NK-92 (cell line): ENCODE data around the gene ZBP1.

Experiments used
- DNase-seq: peaks from one replicate; lab custom pipeline; 2025; ENCODE audit not compliant: unreplicated experiment; lab: John Stamatoyannopoulos, UW

ZBP1 gene

GRCh38 chr20:57601211-57601570, 19.0 kb downstream of the ZBP1 start:
- DNase-seq, result no peak

DNA sequence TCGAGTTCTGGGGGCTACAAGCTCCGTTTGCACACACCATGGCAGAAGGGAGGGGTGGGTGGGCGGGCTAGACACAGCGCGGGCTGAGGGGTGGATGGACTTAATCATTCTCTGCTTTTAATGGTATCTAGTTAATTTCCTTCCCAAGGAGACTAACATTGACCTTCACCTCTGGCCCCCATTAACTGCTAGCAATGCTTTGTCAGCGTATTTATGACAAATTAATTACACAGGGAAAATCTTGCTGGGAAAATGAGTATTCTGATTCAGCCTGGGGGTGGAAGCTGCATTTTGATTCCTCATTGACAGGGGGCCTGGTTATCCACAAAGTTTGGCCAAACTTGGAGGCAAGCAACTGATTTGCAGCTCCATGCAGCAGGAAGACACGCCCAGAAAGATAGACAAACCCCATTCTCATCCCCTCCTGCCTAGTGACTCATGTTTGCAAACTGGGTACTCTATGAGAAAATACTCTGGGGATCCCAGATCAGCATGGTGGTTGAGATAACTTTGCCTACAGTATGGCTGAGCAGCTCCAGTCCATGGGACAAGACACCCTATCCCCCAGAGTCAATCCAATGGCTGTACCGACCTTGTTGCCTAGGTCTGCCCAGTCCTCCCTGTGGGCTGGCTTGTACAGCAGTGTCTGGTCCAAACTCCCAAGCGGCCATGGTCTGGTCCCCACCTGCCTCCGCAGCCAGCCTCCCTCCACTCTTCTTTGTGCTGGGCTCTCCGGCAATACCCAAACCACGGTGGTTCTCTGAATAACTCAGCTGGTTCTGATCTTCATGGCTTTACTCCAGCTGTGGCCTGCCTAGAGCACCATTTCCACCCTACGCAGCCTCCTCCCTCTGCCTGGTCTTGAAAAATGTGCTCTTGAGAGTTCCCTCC, 19.7 kb downstream of the ZBP1 start:
- DNase-seq, result no peak

DNA sequence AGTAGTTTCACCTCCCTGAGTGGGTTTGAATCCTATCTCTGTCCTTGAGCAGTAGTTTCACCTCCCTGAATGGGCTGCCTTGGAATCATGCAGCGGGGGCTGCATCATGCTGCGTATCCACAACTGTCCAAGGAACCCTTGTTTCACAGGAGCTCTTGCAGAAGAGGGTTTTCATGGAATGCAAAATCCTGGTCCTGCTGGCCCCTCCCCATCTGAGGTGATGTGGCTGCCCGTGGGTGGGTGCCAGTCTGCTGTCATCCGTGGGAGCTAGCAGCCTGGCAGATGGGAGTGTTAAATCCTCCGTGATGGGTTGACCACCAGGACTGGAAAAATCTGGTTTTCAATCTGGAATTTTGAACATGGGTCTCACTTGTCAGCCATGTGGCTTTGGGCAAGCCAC, 21.7 kb downstream of the ZBP1 start:
- DNase-seq, result no peak

DNA sequence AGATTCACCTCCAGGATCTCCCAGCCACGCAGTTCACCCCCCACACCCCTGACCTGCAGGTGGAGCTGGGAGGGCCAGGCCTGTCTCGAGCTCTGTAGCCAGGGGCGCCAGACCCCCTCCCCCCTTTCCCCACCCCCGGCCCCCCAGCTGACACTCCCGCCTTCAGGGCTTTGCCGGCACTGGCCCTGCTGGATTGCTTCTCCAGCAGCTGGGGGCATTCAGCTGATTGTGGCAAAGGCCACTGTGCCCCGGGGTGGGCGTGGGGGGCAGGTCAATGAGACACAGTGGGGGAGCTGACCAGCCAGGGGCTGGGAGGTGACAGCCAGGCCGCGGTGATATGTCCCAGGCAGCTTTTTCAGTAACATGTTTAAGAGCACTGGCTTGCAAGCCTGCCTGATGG, 22.2 kb downstream of the ZBP1 start:
- DNase-seq, result no peak

- DNase-seq, result no peak
These were observed 23.0 kb downstream of the ZBP1 start for GRCh38 chr20:57596998-57597939.

GRCh38 chr20:57596358-57596757, 23.9 kb downstream of the ZBP1 start:
- no peak for DNase-seq

DNA sequence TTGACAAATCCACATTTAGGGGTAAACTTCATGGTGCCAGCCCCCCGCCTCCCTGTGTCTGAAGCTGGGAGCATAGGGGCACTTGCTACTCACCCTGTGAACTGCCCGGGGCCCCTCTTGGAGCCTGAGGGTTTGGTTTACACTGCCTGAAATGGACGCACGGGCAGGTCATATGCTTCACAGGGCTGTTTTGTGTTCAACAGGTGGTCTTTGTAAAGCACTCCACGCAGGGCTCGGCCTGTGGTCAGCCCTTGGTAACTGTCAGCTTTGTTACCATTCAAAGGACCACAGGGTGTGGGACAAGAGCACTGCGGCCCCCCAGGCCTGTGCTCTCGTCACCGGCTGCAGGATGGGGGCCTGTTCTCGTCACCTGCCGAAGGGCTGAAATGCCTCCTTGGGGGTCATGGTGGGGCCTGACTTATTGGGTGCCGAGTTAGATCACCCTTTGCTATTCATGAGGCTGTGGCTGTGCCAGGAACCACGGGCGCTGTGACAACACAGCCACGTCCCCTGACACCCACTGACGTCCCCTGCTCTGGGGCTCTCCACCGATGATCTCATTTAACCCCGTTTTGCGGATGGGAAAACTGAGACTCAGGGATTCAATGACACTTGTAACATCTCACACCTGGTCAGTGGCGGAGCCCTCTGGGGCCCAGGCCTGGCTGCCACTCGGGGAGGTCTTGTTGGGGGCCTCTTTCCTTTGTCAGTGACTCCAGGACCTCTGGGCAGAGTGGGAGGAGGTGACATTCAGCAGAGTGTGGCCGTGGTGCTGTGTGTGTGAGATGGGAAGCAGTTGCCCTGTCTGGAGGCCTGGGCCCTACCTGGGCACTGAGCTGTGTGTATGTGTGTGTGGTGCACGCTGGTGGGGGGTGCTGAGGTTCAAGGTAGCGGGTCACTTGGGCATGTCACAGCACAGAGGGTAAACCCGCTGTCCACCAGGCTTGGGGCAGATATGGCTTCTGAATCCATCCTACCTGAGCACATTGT, 24.9 kb downstream of the ZBP1 start:
- DNase-seq, result no peak

DNA sequence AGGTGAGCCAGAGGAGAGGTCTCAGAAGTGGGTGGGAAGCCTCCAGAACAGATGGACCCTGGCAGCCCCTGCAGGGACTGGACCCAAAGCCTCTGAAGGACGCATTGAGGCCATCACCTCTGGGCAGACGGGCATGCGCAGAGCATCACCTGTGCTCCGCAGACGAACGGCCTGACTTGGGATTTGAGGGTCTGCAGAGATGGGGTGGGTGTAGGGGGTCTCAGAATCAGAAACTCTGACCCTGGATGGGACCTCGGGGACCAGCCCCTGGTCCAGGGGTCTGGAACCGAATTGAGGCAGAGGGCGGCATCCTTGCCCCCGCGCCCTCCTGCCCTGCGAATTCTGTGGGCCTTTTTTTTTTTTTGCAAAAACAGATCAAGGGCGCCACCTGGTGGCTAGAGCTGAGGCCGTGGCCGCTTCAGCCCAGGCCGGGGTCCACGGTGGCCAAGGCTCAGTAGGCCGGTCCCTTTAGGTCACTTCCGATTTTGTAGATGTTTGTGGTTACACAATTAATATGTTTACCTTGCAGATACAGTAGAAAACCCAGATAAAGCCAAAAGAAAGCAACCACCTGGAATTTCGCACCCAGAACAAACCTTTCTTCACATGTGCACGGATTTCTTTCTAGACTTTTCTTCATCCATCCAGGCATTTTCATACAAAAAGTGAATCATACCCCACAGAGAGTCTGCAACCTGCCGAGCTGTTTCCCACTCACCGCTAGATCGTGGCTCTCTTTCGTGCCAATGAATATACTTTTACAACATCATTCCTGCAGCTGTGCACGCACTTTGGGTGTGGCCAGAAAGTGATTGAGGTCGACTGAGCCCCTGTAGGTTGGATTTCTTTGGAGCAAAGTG, 25.9 kb downstream of the ZBP1 start:
- no peak for DNase-seq

DNA sequence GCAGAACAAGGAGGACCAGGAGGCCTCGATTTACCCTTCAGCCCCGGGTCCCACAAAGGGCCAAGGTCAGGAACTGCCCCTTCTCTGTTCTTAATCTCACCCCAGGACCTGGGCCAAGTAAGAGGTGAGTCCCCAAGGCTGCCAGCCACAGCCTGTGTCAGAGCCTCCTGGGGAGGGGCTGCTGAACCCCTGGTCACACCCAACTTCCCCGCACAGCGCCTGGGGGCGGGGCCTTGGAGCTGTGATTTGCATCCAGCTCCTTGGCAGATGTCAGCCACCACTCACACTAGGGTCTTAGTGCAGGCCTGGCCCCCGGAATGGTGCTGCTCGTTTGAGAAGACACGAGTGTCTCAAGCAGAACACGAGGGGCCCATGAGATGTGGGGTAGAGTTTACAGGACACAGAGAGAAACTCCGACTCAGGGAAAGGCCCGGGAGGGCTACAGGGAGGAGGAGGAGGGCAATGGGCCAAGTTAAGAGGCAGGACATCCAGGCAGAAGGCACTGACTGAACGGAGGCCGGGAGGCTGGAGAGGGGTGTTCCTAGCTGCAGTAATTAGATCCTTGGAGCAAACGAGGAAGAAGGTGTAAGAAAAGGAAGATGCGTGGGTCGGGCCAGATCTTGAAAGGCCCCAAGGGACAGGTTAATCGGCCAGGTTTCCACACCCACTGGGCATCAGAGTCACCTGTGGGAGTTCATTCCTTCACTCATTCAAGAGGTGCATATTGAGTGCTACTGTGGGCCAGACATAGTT, 26.9 kb downstream of the ZBP1 start:
- DNase-seq, result no peak

GRCh38 chr20:57592263-57593092, 27.7 kb downstream of the ZBP1 start:
- DNase-seq, result no peak

- DNase-seq, result no peak
These were observed 28.7 kb downstream of the ZBP1 start for GRCh38 chr20:57591289-57592229.

DNA sequence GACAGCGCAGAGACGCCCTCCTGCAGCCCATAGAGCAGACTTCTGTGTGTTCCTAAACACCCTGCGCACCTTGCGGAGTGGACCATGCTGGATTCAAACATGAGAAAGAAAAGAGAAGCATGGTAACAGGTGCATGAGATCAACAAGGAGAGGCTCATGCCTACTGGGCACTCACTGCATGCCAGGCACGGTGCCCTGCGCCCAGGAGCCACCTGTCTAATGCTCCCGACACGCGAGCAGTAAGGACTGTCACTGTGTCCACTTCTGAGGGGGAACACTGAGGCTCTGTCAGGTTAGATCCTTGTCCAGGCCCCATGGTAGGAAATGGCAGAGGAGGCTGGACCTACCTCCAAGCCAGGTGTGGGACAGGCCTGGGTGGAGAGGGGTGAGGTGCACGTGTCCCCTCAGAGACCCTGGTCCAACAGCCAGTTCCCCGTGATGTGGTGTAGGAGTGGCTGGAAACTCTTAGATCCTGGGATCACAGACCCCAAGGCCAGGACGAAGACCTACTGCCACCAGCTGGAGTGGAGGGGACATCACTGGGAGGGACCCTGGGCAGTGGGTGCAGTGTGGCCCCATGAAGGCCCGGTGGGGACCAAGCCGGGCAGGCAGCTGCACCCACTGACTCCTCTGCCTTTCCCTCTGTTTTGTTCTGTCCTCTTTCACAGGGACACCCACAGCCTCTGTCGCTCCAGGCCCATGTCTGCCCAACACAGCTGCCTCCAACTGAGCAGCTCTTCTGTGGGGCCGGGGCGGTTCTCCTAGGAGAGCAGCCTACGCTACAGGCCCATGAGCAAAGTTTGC, 29.5 kb downstream of the ZBP1 start:
- DNase-seq, result no peak

DNA sequence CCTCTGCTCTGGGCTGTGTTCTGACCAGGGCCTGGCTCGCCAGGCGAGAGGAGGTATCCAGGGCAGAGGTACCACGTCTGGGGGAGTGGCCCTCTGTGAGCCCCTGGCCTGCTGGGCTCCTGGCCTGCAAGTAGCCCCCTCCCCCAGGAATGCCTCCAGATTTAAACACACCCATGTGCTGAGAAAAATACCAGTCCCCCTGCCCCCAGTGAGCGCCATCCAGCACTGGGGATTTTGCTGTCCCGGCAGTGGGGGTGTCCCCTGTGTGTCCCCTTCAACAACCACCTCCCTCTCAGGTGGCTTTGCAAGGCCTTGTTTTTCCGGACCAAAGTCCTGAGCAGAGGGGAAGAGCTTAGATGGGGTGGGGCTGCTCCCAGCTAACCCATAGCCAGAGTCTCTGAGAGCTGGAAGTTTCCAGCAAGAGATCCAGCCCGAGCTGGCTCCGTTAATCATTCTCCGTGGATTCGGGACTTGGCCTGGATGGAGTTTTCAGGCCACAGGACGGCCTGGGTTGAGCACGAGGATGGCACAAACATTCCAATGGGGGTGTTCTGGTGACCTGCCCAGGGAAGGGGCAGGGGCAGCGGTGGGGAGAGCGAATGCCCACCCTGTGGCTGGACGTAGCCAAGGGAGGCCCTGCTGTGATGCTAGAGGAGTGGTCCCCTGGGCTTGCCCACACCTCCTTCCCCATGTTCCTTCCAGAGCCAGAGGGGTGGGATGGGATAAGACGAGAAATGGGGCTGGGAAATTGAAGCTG, 30.3 kb downstream of the ZBP1 start:
- no peak for DNase-seq

GRCh38 chr20:57589123-57589727, 31.0 kb downstream of the ZBP1 start:
- DNase-seq, result no peak

- DNase-seq, result no peak
These were observed 31.6 kb downstream of the ZBP1 start for GRCh38 chr20:57588596-57588995.
